Ecto neural progenitor cell (in vitro differentiated cells): ENCODE measurements around the gene GALNT16.

ENCODE experiments used
- DNase-seq: peaks from one replicate; pipeline ENCODE4 v3.0.0-alpha.2; 2018; ENCODE audit warnings: low spot score

Gene GALNT16

DNA sequence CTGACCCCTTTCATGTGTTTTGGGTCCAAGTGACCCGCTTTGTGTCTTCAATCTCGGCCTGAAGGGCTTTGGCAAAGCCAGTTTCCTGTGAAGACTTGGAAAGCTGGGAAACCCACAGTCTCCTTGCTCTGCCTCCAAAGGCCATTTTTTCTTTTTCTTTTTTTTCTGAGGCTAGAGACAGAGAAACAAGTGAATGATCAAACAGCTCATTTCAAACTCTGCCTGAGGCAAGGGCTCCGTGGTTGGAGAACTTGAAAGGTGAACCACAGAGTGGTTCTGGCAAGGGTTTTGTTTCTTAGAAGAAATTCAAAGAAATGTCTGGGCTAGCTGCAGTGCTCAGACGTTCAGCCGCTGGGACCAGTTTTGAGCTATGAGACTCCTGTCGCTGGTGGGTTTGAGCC is 75.4 kb downstream of the GALNT16 start:
- no peak for DNase-seq

DNA sequence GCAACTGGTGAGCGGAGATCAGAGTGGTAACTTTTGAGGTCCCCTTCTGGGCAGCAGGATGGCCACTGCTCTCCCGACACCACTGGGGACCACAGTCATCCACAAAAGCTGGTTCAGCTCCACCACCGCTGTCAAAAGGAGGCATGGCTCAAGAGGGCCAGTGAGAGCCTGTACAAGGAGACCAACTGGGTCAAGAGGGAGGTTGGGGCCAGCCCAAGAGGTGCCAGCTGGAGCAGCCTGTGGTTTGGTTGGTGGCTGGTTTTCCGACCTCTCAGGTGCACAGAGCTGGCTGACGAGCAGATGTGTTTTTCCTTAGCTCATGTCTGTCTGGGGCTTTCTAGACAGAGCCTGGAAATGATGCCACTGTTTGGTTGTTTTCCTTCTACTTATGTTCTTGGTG is 78.0 kb downstream of the GALNT16 start:
- DNase-seq = no peak

- DNase-seq = no peak
These were observed 79.5 kb downstream of the GALNT16 start for GRCh38 chr14:69339426-69339825.

DNA sequence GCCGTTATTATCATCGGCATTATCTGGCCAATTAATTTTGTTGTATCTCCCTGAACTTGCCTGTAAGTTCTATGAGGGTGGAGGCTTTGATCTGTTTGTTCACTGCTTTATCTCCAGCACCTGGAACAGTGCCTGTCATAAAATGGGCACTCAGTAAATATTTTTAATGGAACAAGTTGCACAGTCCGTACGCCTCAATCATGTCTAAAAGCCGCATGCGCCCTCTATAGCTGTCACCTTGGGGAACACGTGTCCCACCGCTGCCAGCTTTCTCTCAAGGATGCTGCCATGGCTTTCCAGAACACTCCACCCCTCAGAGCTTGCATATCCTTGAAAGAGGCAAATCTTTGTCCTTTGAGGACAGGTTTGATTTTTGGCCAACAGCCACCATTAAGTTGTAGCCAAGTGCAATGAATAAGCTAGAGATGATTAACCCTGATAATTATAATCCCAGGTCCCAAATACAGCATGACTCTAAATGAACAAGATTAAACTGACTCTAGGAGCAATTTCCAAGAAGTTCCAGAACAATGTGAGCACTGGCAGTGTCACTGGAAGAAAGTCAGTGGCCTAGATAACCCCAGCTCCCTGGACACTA is 83.1 kb downstream of the GALNT16 start:
- DNase-seq = no peak

DNA sequence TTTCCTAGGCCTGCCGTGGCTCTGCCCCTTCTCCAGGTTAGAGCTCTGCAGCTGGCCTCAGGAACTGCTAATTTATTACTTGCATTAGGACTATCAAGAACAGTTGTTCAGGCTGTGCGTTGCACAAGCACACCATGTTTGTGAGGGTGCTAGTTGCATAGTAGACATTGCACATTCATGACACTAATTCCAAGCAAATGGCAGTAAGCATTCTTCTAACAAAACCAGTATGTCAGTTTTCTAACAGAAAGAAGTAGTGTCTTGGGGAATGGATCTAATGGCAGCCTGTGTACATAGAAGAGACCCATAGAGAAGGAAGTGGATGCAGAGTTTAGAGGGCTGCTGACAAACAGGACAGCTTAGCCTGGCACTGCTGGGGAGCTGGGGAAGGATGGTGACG is 84.2 kb downstream of the GALNT16 start:
- no peak for DNase-seq

- DNase-seq = no peak
These were observed 85.4 kb downstream of the GALNT16 start for GRCh38 chr14:69345402-69345801.

- DNase-seq = peak; percentile 87
These were observed 86.8 kb downstream of the GALNT16 start for GRCh38 chr14:69346710-69347109.

GRCh38 chr14:69349091-69349777 is 89.3 kb downstream of the GALNT16 start:
- no peak for DNase-seq

DNA sequence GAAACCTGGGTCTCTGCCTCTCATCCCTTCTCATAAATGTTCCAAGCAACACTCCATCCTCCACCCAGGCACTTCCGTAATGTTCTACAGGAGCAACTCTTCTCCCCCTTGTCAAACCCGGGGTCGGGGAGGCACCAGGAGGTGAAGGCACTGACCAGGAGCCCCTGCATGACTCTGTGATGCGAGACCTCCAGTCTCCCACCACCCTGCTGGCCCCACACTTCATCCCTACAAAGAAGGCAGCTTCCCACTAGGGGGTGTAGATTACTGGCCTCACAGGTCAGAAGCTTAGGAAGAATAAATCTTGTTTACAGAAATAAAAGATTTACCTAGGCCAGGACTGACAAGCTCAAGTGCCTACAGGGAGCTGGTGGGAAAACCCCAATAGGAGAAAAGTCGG is 90.9 kb downstream of the GALNT16 start:
- no peak for DNase-seq

- DNase-seq = no peak
These were observed 91.4 kb downstream of the GALNT16 start for GRCh38 chr14:69351385-69351784.

DNA sequence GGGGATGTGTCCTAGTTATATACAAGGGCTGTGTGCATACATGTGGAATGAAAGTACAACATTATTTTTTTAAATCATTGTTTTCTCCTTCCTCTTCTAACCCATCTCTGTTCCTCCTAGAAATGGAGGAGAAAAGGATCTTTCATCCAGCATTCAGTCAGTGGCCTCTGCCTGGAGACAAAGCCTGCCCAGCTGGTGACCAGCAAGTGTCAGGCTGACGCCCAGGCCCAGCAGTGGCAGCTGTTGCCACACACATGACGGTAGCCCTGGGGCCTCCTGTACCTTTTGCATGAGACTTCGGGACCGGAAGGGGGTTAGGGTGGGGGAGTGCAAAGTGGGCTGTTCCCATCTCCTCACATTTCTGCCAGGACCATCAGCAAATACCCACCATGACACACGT is 92.0 kb downstream of the GALNT16 start:
- no peak for DNase-seq

DNA sequence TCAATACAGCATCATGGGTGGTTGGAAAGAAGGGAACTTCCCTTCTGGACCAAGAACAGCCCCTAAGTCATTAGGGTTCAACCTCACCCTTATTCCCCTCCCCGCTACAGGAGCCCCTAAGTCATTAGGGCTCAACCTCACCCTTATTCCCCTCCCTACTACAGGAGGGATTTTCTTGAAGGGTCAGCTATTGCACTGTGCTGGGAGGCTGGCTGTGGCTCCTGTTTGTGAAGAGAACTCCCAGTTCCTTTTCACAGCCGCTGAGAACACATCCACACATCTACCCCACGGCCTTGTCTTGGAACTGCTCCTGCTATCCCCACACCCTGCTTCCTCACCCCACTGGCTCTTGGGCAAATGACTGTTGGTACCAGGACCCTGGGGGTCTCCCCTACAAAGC is 93.2 kb downstream of the GALNT16 start:
- DNase-seq = no peak

DNA sequence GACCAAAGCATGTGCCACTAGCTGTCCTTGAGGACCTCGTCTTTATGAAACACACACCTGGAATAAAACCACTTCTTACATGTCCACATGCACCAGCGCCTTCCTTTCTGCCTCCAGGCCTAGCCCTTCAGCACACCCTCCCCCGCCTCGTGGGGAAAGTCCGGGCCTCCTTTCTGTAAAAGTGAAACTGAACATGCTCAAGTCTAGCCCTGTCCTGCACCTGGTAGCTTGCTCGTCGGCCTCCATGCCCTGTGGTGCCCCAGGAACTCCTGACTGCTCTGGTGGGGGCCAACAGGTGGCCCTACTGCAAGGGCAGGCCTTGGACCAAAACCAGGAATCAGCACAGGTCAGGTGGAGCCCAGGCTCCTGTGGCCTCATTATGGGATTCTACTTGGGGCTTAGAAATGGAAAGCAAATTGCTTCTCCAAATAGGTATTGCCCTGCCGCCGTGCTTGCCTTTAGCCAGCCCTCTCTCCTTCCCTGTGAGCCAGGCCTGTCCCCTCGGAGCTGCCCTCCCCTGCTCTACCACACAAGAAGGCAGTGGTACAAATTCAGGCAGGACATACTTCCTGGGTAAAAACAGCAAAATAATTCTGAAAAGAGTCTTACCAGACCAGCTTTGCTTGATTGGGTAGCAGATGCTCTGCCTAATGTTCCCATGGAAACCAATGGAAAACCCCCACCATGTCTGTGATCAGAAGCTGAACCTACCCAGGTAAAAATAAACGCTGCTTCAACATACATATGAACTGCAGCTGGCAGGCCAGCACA is 94.6 kb downstream of the GALNT16 start:
- DNase-seq = no peak

- no peak for DNase-seq
These were observed 95.2 kb downstream of the GALNT16 start for GRCh38 chr14:69355154-69355597.

- DNase-seq = no peak
These were observed 95.8 kb downstream of the GALNT16 start for GRCh38 chr14:69355607-69356281.

- no peak for DNase-seq
These were observed 97.1 kb downstream of the GALNT16 start for GRCh38 chr14:69356903-69357543.

DNA sequence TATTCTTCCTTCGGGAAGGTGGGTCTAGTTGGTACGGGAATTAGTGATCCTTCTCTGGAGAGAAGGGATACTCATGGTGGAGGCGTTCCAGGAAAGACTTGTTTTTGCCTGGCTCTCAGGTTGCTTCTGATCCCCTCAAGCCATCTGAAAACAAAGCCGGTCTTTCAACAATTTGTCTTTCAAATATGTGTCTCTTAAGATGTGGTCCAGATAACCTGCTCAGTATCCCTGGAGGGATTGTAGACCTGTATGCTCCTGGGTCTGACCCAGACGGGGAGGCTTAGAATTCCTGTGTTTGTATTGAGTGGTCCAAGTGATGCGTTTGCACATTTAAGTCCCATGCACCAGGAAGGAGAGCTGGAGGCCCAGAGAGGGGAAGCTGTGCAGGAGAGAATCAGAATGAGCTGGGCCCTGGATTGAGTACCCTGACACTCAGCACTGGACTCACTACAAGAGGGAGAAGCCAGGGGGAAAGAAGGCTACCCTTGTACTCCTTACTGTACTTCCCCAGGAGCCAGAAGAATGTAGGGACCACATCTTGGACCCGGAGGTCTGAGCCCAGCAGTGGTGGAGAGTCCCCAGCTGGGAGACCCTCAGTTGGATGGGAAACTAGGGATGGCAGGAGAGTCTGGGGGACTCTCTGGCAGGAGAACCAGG is 97.7 kb downstream of the GALNT16 start:
- no peak for DNase-seq

- no peak for DNase-seq
These were observed 98.4 kb downstream of the GALNT16 start for GRCh38 chr14:69358233-69358963.

GRCh38 chr14:69358966-69359365 is 99.0 kb downstream of the GALNT16 start:
- no peak for DNase-seq

- DNase-seq = no peak
These were observed 100.6 kb downstream of the GALNT16 start for GRCh38 chr14:69360438-69361108.
